HUDEP-2 (cell line): ENCODE data around the gene METTL13.

Source experiments
- DNase-seq, 76 experiments: peaks; one replicate each; lab custom pipeline; 2025; ENCODE audit not compliant: unreplicated experiment in 76 of 76; lab: John Stamatoyannopoulos, UW

The METTL13 gene

DNA sequence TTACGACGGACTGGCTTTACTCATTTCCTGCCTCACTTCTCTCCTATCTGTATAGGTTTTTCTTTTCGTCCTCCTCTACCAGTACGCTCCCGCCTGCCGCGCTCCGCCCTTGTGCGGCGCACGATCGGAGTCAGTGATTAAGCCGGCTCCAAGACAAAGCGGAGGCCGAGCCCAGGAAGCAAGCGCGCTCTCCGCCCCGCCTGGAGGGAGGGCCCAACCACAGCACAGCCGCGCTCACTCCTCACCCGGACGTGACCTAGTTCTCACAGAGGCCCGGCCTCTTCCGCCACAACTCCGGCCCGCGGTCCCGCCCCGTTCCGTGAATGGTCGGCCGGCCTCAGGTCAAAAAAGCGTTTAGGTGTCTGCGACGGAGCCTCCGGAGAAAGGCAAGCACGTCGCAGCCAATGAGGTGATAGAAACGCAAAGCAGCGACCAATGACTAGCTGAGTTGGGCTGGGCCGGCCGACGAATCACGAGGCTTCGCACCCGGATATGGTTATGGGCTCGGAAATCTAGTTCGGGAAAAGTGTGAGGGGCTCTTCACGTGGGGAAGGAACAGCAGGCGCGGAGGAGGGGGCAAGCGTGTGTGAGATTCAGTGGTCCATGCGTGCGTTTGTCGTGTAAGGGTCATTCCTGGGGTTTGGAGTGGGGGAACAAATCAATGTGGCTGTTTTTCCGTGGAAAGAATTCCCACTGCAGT, at the start of gene METTL13:
TSS of gene METTL13 (plus strand) at position 485 of the 700 bp plus-strand sequence. CDS start 308 bp downstream, outside the sequence.
- peak in 75 of 76 experiments; percentile 48 to 99 (median 98) for DNase-seq

GRCh38 chr1:171736196-171736595, 45.3 kb upstream of the METTL13 start:
- no peak for DNase-seq

GRCh38 chr1:171738911-171739310, 42.5 kb upstream of the METTL13 start:
- DNase-seq = no peak

- no peak for DNase-seq
Measured at GRCh38 chr1:171739656-171740055, 41.8 kb upstream of the METTL13 start.

GRCh38 chr1:171740356-171740863, 41.0 kb upstream of the METTL13 start:
- no peak for DNase-seq

DNA sequence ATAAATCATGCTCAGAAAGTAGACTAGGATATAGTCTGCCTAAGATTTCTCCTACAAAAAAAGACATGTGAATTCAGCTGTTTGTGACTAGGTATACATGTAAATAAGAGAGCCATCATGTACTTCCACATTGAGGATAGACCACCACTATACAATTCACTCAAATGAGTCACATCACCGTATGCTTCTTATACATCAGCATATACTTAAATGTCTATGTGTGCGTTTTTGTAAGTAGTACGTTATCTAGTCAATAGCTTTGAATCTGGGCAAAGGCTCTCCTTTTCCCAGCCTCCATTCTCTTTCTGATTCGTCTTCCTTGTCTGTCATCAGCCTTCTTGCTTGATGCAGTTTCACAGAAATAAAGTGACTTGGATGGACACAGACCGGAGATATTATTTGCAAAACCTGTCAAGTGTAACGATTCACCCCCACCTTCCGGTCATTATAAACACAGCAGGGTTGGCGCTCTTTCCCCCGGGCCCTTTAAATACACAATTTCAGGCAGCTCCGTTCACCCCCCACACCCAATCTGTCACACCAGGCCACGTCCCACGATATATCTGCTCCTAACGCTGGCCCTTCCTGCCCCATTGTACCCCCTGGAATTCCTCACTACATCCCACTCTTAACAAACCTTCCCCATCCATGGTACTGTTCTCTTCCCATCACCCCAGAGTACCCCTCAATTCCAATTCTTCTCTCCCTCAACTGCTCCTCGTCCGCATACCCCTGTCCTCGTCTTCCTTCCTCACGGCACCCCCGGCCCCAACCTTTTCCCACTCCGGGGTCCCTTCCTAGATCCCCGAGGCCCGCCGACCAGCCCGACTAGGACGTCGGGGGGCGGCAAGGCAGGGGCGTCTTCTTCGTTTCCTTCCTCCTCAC, 40.2 kb upstream of the METTL13 start:
- DNase-seq = peak in 54 of 76 experiments; percentile 10 to 67 (median 44)

DNA sequence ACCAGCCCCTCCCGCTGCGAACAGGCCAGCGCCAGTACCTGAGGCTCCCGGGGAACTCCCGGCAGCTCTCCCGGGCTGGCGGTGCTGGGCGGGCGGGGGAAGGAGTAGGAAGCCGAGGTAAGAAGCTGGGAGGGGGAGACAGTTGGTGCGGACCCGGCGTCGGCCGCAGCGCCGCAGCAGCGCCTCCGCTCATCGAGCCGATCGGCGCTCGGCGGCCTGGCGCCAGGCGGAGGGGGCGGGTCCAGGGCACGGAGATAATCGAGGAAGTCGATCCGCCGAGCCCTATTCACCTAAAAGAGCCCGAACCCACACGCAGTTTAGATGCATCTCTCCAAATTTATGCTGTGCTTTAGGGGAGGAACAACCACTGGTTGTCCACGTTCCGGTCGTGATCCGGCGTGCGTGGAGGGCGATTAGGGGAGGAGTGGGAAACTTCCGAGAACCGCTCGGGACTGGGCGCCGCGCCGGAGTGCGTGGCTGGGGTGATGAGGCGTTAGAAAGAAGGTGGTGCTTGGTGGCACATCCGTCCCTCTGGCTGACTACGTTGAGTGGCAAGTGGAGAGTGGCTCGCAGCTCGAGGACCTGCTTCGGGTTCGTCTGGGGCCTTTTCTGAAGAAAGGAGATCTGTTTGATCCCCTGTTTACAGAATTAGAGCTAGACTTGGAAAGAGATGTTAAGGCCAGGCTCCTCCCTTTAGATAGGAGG, 39.4 kb upstream of the METTL13 start, which contains the start of gene VAMP4:
TSS of gene VAMP4 (minus strand) at position 194 of the 705 bp plus-strand sequence. CDS start 3,651 bp downstream, outside the sequence.
- peak in 71 of 76 experiments; percentile 30 to 96 (median 73) for DNase-seq

GRCh38 chr1:171742577-171742922, 38.9 kb upstream of the METTL13 start:
- peak in 35 of 76 experiments; percentile 4 to 69 (median 34) for DNase-seq

DNA sequence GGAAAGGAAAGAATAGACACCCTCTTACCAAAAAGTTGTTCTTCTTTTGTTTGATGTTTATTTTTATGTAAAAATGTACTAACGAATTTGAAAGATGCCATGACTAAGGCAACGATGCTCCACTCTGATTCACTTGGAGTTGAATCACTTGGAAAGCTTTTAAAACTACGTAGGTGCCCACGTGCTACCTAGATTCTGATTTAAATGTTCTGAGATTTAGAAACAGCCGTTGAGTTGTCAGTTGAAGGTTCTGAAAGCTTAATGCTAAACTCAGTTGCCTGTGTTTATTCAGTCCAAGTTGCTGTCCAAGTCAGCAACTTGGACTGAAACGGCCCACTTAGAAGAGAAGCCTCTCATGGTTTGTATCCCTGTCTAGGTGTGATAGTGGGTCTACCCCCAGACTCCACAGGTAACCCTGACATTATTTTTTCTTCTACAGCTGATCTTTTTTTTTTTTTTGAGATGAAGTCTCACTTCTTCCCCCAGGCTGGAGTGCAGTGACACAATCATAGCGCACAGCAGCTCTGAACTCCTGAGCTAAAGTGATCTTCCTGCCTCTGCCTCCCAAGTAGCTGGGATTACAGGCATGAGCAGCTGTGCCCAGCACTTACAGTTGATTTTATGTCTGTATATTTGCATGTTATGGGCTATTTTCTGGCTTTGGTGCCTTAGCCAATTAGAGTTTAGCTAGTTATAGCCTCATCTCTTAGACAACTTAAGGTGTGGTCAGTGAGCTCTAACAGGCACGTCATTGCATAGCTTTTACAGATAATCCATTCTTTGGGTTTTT, 38.2 kb upstream of the METTL13 start:
- DNase-seq = peak in 6 of 76 experiments; percentile 2 to 15 (median 12)

DNA sequence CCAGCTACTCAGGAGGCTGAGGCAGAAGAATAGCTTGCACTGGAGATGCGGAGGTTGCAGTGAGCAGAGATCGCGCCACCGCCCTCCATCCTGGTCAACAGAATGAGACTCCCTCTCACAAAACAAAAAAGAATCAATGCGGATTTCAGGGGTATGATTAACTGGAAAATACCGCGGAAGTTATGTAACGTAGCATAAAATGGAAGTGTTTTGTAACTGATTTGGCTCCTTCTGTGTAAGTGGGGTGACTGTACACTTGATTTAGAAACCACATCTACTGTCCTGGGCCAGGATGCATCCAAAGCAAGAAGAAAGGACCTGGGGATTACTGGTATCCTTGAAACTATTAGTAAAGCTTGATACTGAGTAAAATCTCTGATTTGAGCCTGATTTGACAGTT, 36.5 kb upstream of the METTL13 start:
- DNase-seq = no peak

DNA sequence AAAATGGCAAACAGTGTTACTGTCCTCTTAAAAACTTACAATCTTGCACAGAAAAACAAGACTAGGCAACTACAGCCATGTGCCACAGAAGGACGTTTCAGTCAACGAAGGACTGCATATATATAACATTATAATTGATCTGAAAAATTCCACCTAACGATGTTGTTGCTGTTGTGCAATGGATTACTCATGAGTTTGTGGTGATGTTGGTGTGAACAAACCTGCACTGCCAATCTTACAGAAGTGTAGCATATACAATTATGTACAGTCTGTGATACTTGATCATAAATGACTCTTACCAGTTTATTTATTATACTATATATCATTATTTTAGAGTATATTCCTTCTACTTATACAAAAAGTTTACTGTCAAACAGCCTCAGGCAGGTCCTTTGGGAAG, 32.8 kb upstream of the METTL13 start:
- no peak for DNase-seq

DNA sequence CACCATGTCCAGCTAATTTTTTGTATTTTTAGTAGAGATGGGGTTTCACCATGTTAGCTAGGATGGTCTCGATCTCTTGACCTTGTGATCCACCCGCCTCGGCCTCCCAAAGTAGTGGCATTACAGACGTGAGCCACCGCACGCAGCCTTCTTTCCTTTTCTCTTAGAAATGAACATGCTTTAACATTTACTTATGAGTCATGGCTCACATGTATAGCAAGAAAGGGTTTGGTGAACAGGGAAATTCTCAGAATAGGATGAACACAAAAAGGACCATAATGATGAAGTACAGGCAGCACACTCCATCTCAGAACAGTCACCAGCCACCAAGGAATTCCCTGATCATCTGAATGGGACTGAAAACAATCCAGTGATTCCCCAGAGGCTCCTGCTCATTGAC, 30.2 kb upstream of the METTL13 start:
- no peak for DNase-seq

GRCh38 chr1:171753182-171753581, 28.3 kb upstream of the METTL13 start:
- DNase-seq = no peak

- no peak for DNase-seq
Measured at GRCh38 chr1:171753685-171754352, 27.6 kb upstream of the METTL13 start.

DNA sequence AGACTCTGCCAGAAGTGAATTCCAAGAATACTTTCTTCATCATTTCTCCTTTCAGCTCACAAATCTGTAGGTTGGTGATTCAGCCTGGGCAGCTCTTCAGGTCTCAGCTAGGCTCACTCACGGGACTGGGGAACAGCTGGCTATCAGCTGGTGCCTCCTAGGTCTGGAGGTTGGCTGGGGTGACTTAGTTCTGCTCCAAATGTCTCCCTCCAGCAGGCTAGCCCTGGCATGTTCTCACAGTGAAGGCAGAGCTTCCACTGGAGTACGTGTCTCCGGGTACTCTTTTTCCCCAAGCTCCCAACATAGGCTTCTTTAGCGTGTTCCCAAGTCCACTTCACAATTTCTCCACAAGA, 27.1 kb upstream of the METTL13 start:
- DNase-seq = peak in 11 of 76 experiments; percentile 4 to 26 (median 19)

- DNase-seq = peak in 12 of 76 experiments; percentile 4 to 29 (median 16)
Measured at GRCh38 chr1:171754971-171755370, 26.5 kb upstream of the METTL13 start.

- no peak for DNase-seq
Measured at GRCh38 chr1:171756856-171757255, 24.6 kb upstream of the METTL13 start.

- DNase-seq = no peak
Measured at GRCh38 chr1:171758011-171758410, 23.4 kb upstream of the METTL13 start.

GRCh38 chr1:171762143-171762563, 19.3 kb upstream of the METTL13 start:
- DNase-seq = peak in 56 of 76 experiments; percentile 10 to 76 (median 37)
